Rectal smooth muscle tissue (tissue), 1 donor: ENCODE results near the gene FTH1.
"Not testable (repeated sequence)": the region's sequence is repeated elsewhere in the genome, so short reads cannot be mapped to it uniquely, and the experiment has no call there.

Source experiments
- H3K27ac ChIP-seq: one replicate; pipeline ENCODE4 v1.7.0; 2013; ENCODE audit warnings: low read depth, low read length, inconsistent platforms
- H3K27me3 ChIP-seq: one replicate; pipeline ENCODE4 v1.7.0; 2013; ENCODE audit warnings: low read length; ENCODE audit not compliant: control insufficient read depth, insufficient read depth
- H3K36me3 ChIP-seq: one replicate; pipeline ENCODE4 v1.7.0; 2013; ENCODE audit warnings: low read length; ENCODE audit not compliant: control insufficient read depth, insufficient read depth
- H3K4me1 ChIP-seq: one replicate; pipeline ENCODE4 v1.7.0; 2013; ENCODE audit warnings: low read length; ENCODE audit not compliant: control insufficient read depth, insufficient read depth
- H3K4me3 ChIP-seq: one replicate; pipeline ENCODE4 v1.7.0; 2013; ENCODE audit warnings: low read length
- H3K9ac ChIP-seq: one replicate; pipeline ENCODE4 v1.7.0; 2013; ENCODE audit warnings: low read length

FTH1 gene

DNA sequence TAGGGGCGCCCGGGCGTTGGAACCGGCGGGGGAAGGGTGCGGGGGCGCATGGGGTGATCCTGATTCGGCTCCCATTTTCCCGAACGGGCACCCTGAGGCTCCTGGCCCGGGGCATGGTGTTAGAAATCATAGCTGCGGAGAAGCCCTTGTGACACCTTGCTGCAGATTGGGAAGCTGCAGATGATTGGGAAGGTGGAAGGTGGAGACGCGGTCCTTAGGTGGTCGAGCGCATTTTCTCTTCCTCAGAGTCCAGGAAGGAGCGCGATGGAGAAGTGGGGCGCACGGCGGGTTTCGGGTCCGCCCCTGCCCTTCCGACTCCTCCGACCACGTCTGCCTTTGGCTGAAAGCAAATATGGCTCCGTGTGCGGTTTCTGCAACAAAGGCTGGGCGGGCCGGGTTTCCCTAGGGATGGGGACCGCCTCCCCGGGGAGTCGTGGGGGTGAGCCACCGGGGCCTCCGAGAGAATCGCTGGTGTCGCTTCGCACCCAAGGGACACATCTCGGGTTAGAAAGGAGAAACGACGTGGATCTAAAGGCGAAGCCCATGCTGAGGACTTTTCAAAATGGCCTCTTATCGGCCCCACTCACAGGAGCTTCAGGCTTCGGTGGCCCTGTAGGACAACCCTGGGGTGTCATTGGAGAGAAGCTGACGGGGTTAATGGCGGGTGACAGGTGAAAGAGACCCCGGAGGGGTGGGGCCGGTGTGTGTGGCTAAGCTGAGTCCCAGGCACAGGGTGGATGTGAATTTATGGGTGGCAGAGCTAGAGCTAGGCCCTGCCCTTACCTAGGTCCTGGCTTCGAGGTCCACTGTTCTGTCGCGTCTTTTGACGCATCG is 707 bp upstream of the FTH1 start:
- H3K27ac ChIP-seq = peak overlapping the region; percentile 95
- H3K4me1 ChIP-seq = peaks cover 29% of the 10 kb centered on the region

DNA sequence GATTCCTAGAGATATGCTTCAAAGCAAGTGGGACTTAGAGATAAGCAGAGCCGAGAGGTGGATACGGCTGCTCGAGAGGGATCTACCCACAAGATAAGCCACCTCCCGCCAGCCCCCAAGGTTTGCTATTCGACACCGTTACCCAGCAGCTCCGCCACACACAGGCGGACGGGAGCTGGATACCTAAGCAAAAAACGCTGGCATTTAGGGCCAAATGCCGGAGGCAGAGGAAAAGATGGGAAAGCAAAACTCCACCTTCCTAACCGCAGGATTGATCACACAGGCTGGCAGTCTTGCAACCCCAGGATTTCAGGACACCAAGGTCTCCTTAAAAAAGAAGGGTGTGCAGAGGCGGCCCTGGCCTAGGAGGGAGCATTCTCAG is 709 bp downstream of the FTH1 start:
- H3K27ac ChIP-seq = peak overlapping the region; percentile 95
- peak overlapping the region; percentile 89 for H3K4me3 ChIP-seq
- H3K4me1 ChIP-seq = peaks cover 17% of the 10 kb centered on the region

More for the DNA sequence above, 707 bp upstream of the FTH1 start:
- Histone ChIP-seq H3K4me3 (peak overlapping the region; percentile 89), H3K36me3 (peaks cover 11% of the 10 kb centered on the region), H3K27me3 (no peaks in the 10 kb centered on the region), H3K9ac (peak overlapping the region; percentile 75)

DNA sequence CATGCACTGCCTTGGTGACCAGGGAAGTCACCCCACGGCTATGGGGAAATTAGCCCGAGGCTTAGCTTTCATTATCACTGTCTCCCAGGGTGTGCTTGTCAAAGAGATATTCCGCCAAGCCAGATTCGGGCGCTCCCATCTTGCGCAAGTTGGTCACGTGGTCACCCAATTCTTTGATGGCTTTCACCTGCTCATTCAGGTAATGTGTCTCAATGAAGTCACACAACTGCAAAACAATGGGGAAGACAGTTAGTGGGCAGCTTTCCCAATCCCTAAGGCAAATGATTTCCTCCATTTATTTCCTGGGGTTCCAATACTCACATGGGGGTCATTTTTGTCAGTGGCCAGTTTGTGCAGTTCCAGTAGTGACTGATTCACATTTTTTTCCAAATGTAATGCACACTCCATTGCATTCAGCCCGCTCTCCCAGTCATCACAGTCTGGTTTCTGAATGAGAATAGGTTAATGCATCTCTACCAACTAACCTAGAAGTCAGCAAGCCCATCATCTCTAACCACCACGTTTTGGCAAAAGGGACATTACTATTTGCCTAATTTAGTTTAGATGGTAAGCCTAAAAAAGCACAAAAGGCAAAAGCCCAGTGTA is 2.7 kb downstream of the FTH1 start:
- Histone ChIP-seq H3K4me3 (peak overlapping the region; percentile 89), H3K36me3 (peaks cover 11% of the 10 kb centered on the region)
- not testable (repeated sequence) for H3K27me3 ChIP-seq, H3K27ac ChIP-seq, H3K4me1 ChIP-seq, H3K9ac ChIP-seq

More for the DNA sequence above, 709 bp downstream of the FTH1 start:
- Histone ChIP-seq H3K36me3 (peaks cover 11% of the 10 kb centered on the region), H3K9ac (peak overlapping the region; percentile 66), H3K27me3 (no peaks in the 10 kb centered on the region)

DNA sequence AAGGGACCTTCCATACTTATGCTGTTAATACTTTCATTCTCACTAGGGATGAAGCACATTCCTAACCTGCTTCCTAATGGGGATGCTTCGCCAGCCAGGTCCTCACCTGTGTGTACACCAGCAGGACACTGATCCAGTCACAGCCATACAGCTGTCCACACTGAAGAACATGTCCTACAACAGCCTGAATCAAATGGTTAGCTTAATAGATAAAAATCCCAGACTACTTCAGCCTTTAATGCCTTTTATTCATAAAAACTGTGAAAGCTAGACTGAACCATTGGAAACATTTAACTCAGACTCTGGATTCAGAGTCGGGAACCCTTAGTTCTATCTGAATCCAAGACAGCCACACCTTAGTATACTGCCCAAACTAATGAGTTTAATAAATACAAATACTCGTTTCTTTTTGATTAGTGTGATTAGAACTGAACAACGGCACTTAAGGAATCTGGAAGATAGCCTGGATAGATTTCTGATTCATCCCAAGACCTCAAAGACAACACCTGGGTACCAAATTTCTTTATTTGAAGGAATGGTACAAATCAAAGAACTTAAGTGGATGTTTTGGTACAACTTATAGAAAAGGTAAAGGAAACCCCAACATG is 3.3 kb downstream of the FTH1 start:
- no peak overlapping the region for H3K4me3 ChIP-seq
- H3K4me1 ChIP-seq = peaks cover 3% of the 10 kb centered on the region
- H3K27me3 ChIP-seq = no peaks in the 10 kb centered on the region
- no peak overlapping the region for H3K27ac ChIP-seq
- no peak overlapping the region for H3K9ac ChIP-seq
- H3K36me3 ChIP-seq = peaks cover 17% of the 10 kb centered on the region

DNA sequence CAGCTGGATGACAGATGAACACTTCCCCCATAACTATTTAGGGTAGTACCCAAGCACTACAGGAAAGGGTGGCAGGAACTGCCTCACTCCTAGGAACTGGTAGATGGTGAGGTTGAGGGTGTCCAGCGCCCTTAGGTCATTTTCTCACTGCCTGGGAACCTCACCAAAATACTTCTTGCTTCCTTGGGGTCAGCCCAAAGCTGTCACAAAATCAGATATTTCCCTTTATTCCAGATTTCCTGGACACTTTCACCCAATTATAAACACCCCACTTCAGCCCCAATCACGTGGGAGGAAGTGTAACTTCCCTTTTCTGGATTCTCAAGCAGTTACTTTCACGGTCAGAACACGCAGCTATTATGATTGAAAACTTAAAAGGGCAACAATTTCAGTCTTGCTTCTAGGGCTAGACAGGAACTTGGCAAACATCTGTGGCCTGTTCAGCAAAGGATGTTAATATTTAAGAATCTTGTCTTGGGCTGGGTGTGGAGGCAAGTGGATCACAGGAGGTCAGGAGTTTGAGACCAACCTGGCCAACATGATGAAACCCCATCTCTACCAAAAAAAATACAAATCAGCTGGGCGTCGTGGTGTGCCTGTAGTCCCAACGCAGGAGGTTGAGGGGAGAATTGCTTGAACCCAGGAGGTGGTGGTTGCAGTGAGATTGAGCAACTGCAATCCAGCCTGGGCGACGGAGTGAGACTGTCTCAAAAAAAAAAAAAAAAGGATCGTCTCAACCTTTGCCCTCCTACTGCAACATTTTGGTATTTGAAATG is 4.0 kb downstream of the FTH1 start:
- H3K4me3 ChIP-seq = no peak overlapping the region
- H3K4me1 ChIP-seq = peaks cover 3% of the 10 kb centered on the region
- no peak overlapping the region for H3K9ac ChIP-seq
- H3K36me3 ChIP-seq = peaks cover 17% of the 10 kb centered on the region
- no peaks in the 10 kb centered on the region for H3K27me3 ChIP-seq
- H3K27ac ChIP-seq = peak overlapping the region; percentile 11

DNA sequence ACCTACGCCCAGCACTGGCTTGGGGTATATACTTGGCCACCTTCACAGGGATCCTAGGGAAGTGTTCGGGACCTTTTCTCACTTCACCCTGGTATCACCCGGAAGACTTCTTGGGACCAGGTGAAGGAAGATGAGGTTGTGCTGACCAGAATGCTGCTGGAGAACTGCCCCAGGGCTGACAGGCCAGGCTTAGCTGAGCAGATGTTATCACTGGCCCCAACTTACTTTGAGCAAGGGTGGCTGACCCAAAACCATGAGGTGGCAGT is 4.5 kb downstream of the FTH1 start:
- Histone ChIP-seq H3K36me3 (peaks cover 17% of the 10 kb centered on the region), H3K9ac (no peak overlapping the region)

DNA sequence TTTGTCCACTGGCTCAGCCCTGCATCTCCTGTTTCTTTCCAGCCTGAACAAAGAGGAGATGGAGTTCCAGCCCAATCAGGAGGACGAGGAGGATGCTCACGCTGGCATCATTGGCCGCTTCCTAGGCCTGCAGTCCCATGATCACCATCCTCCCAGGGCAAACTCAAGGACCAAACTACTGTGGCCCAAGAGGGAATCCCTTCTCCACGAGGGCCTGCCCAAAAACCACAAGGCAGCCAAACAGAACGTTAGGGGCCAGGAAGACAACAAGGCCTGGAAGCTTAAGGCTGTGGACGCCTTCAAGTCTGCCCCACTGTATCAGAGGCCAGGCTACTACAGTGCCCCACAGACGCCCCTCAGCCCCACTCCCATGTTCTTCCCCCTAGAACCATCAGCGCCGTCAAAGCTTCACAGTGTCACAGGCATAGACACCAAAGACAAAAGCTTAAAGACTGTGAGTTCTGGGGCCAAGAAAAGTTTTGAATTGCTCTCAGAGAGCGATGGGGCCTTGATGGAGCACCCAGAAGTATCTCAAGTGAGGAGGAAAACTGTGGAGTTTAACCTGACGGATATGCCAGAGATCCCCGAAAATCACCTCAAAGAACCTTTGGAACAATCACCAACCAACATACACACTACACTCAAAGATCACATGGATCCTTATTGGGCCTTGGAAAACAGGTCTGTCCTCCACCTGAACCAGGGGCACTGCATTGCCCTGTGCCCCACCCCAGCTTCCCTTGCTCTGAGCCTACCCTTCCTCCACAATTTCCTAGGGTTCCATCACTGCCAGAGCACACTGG is 5.0 kb downstream of the FTH1 start:
- H3K9ac ChIP-seq = no peak overlapping the region

More for the DNA sequence above, 4.5 kb downstream of the FTH1 start:
- H3K27me3 ChIP-seq = no peaks in the 10 kb centered on the region
- H3K4me1 ChIP-seq = peaks cover 3% of the 10 kb centered on the region
- no peak overlapping the region for H3K4me3 ChIP-seq
- H3K27ac ChIP-seq = peak overlapping the region; percentile 11

DNA sequence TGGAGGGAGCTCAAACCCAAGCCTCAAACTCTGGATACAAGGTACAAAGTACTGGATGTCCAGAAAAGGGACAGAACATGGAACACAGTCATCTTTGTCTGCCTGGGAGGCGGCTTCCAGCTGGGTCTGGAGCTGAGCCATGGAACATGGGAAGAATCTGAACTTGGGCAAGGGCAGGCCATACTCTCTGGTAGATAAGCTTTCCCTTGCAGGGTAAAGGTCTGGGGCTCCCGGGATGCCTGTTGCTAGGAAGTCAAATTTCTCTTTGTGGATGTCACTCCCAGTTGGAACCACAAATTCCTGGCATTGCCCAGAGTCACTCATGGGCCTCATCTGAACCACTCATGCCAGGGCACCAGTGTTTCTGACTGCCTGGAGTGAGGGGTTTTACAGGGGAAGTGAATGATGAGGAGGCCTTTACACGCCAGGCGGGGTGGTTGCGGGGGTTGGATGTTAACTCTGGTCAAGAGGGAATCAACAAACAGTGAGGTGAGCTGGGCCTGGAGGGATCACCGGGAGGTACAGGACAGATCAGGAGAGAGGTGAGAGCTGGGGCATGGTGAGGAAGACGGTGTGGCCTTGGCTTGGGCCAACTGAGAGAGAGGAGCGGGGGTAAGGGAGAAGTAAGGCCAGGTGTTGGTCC is 5.7 kb downstream of the FTH1 start:
- H3K4me1 ChIP-seq = peaks cover 3% of the 10 kb centered on the region
- peaks cover 17% of the 10 kb centered on the region for H3K36me3 ChIP-seq
- no peak overlapping the region for H3K4me3 ChIP-seq

More for the DNA sequence above, 5.0 kb downstream of the FTH1 start:
- Histone ChIP-seq H3K27ac (peak overlapping the region; percentile 16), H3K4me3 (no peak overlapping the region), H3K27me3 (no peaks in the 10 kb centered on the region), H3K36me3 (peaks cover 17% of the 10 kb centered on the region), H3K4me1 (peaks cover 3% of the 10 kb centered on the region)

DNA sequence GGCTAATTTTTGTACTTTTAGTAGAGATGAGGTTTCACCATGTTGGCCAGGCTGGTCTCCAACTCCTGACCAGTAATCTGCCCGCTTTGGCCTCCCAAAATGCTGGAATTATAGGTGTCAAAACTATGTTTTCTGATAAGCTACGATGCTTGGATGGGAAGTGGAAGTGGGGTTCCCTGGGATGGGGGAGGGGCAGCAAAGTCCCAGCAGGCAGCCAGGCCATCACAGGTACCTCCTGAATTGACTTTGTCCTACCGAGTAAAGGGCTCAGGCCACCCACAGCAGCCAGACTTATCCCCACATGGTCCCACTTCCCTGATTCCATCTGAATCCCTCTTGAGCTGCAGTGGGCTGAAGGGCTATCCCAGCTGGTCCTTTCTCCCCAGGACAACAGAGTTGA is 6.9 kb downstream of the FTH1 start:
- Histone ChIP-seq H3K4me1 (peaks cover 3% of the 10 kb centered on the region), H3K4me3 (no peak overlapping the region), H3K9ac (no peak overlapping the region), H3K27ac (no peak overlapping the region), H3K27me3 (no peaks in the 10 kb centered on the region), H3K36me3 (peaks cover 17% of the 10 kb centered on the region)

More for the DNA sequence above, 5.7 kb downstream of the FTH1 start:
- H3K27ac ChIP-seq = peak overlapping the region; percentile 16
- no peaks in the 10 kb centered on the region for H3K27me3 ChIP-seq
- no peak overlapping the region for H3K9ac ChIP-seq

DNA sequence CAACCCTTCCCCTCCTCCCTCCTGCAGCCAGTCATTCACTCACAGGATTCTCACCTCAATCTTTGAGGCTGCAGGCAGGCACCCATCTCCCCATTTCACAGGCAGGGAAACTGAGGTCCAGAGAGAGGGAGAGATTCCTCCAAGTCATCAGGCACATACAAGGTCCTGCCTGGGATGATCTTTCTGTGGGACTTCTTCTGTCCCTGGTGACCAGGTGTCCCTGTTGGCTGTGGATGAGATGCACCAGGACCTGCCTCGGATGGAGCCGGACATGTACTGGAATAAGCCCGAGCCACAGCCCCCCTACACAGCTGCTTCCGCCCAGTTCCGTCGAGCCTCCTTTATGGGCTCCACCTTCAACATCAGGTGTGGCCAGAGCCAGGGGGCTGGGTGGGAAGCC is 7.8 kb downstream of the FTH1 start:
- Histone ChIP-seq H3K36me3 (peaks cover 12% of the 10 kb centered on the region), H3K27ac (no peak overlapping the region), H3K4me1 (no peaks in the 10 kb centered on the region), H3K27me3 (no peaks in the 10 kb centered on the region), H3K9ac (no peak overlapping the region), H3K4me3 (no peak overlapping the region)

DNA sequence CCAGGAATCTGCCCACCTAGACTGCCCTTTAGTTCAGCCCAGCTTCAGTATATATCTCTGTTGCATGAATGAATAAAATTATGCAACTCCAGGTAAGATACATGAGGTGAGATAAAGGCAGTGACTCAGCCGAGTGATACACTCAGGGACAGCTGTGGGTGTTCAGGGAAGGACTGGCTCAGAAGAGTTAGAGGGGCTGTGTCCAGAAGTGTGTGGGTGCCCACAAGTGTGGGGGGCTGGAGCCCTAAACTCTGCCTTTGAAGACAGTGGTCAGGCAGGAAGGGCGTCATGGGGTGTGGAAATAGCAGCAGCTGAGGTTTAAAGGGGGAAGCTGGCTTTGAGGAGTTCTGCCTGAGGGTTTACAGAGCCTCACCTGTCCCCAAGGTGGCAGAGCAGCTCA is 8.3 kb downstream of the FTH1 start:
- Histone ChIP-seq H3K27ac (no peak overlapping the region), H3K4me1 (no peaks in the 10 kb centered on the region), H3K36me3 (peaks cover 8% of the 10 kb centered on the region)

More for the DNA sequence above, 8.3 kb downstream of the FTH1 start:
- Histone ChIP-seq H3K9ac (no peak overlapping the region), H3K4me3 (no peak overlapping the region), H3K27me3 (no peaks in the 10 kb centered on the region)
